GM12801 (cell line): Measurements from ENCODE around the gene SLC7A5.

Experiments used
- CTCF ChIP-seq: IDR thresholded peaks from one replicate; pipeline ENCODE4 v1.5.1; 2011; ENCODE audit warnings: control low read depth; ENCODE audit not compliant: insufficient read length; ENCODE audit errors: extremely low read depth

SLC7A5 gene

GRCh38 chr16:87818533-87819161 lies 50.7 kb downstream of the SLC7A5 start:
- TF ChIP-seq CTCF, result no peak

- no peak for TF ChIP-seq CTCF
Measured at GRCh38 chr16:87817910-87818309, 51.4 kb downstream of the SLC7A5 start.

- TF ChIP-seq CTCF, result no peak
Measured at GRCh38 chr16:87816507-87817100, 52.7 kb downstream of the SLC7A5 start.

- no peak for TF ChIP-seq CTCF
Measured at GRCh38 chr16:87815567-87815966, 53.7 kb downstream of the SLC7A5 start.

- no peak for TF ChIP-seq CTCF
Measured at GRCh38 chr16:87812200-87812656, 57.1 kb downstream of the SLC7A5 start.

GRCh38 chr16:87809150-87809902 lies 60.0 kb downstream of the SLC7A5 start:
- TF ChIP-seq CTCF, result no peak

DNA sequence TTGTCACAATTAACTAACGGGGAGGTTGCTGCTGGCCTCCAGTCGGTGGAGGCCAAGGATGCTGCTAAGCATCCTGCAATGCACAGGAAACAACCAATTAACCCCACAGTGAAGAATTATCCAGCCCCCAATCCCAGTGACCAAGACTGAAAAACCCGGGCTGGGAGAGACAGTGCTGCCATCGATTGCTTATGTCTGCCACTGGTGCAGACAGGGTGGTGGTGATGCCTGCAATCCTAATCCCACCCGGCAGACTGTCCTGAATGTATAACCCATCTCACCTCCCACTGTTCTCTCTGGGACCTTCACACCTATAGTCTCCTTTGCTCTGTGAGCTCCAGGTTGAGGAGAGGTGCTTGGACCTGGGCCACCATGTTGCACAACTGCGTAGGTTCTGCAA lies 61.2 kb downstream of the SLC7A5 start:
- TF ChIP-seq CTCF, result no peak
